GM21737 (cell line): ENCODE data around the gene RND2.

ENCODE experiments used
- ATAC-seq: cut with Tn5 transposase; IDR thresholded peaks from one replicate; pipeline ENCODE4 v1.9.1; 2021; ENCODE audit warnings: mild to moderate bottlenecking, moderate library complexity; ENCODE audit not compliant: unreplicated experiment

RND2 gene

GRCh38 chr17:43069368-43069898 is 44.4 kb downstream of the RND2 start:
- no peak for ATAC-seq

DNA sequence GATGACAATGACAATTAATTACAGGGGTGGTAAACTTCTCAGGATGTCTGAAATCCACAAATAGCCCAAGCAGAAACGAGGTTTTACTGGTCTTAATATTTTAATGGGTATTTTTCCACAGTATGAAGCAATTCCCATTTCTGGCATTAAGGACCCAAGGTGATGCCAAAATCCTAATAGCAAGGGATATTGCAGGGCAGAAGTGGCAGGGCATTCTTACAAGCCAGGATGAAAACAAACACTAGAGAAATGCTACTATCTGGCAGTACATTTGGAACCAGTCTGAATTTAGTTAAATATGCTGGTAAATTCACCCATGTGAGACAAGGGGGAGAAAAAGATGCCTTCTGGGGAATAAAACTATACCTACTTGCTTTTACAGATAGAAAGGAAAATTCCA is 45.2 kb downstream of the RND2 start:
- no peak for ATAC-seq

DNA sequence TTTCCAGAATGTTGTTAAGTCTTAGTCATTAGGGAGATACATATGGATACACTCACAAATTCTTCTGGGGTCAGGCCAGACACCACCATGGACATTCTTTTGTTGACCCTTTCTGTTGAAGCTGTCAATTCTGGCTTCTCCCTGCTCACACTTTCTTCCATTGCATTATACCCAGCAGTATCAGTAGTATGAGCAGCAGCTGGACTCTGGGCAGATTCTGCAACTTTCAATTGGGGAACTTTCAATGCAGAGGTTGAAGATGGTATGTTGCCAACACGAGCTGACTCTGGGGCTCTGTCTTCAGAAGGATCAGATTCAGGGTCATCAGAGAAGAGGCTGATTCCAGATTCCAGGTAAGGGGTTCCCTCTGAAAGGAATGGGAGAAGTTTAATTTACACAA is 45.8 kb downstream of the RND2 start:
- no peak for ATAC-seq

DNA sequence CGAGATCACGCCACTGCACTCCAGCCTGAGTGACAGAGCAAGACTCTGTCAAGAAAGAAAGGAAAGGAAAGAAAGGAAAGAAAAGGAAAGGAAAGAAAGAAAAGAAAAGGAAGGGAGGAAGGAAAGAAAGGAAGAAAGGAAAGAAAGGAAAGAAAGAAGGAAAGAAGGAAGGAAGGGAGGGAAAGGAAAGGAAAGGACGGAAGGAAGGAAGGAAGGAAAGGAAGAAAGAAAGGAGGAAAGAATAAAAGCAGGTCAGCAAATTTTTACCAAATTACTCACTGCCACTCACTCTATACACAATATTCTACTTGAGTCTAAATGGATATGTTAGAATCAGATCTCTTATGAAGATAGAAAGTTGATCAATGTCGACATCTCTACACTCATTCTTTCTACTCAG is 49.8 kb downstream of the RND2 start:
- ATAC-seq = no peak

- no peak for ATAC-seq
Measured at GRCh38 chr17:43079641-43080302, 54.7 kb downstream of the RND2 start.
